MCF 10A (cell line): ENCODE measurements around the gene SNTB2. TPM values are rescaled to one million over a fixed set of nuclear protein-coding genes. Genes with fewer than 3 reads are reported as not detected.
A peak's percentile ranks its signal among the peaks of the same experiment; 100 is the strongest.

Experiments used
- BruUV-seq: library from RNA; stranded (reverse); fragments of 400-500 nt; replicated peaks from 2 replicates; lab custom pipeline; 2021; lab: Mats Ljungman, UMichigan
- CTCF ChIA-PET: fragments of 300-600 bp; sonication (Branson Sonifier 250); formaldehyde crosslinking; extraction: SDS; loops from one replicate; lab custom pipeline; 2021; ENCODE audit warnings: antibody characterized with exemption, inconsistent platforms; lab: Yijun Ruan, JAX
- POLR2A ChIA-PET: fragments of 300-600, 350-650 bp; sonication (Branson Sonifier 250); formaldehyde crosslinking; extraction: SDS; loops from one replicate; lab custom pipeline; 2020; ENCODE audit warnings: antibody characterized with exemption, inconsistent platforms; lab: Yijun Ruan, JAX
- DNase-seq: peaks from one replicate; pipeline ENCODE4 v3.0.0-alpha.2; 2018; ENCODE audit not compliant: unreplicated experiment
- H3K27ac Mint-ChIP-seq: one replicate; pipeline ENCODE4 v1.8.0; 2022; ENCODE audit warnings: mild to moderate bottlenecking, low read depth, mixed read lengths; ENCODE audit not compliant: unreplicated experiment
- H3K27me3 Mint-ChIP-seq: one replicate; pipeline ENCODE4 v1.8.0; 2022; ENCODE audit warnings: mixed read lengths; ENCODE audit not compliant: insufficient read depth, unreplicated experiment
- H3K36me3 Mint-ChIP-seq: one replicate; pipeline ENCODE4 v1.8.0; 2022; ENCODE audit warnings: mild to moderate bottlenecking, moderate library complexity, mixed read lengths; ENCODE audit not compliant: insufficient read depth, unreplicated experiment
- H3K4me1 Mint-ChIP-seq: one replicate; pipeline ENCODE4 v1.8.0; 2022; ENCODE audit warnings: mixed read lengths; ENCODE audit not compliant: insufficient read depth, unreplicated experiment
- H3K4me3 Mint-ChIP-seq: one replicate; pipeline ENCODE4 v1.8.0; 2022; ENCODE audit warnings: mild to moderate bottlenecking, moderate library complexity, mixed read lengths; ENCODE audit not compliant: unreplicated experiment
- H3K9me3 Mint-ChIP-seq: one replicate; pipeline ENCODE4 v1.8.0; 2022; ENCODE audit warnings: mixed read lengths; ENCODE audit not compliant: unreplicated experiment
- CTCF ChIP-seq: fragments of 200-600 bp; IDR thresholded peaks from one replicate; pipeline ENCODE4 v1.8.0; 2022; ENCODE audit warnings: antibody characterized with exemption, mild to moderate bottlenecking; ENCODE audit not compliant: unreplicated experiment
- intact Hi-C: fragments of 100-400 bp; cut with micrococcal nuclease; formaldehyde crosslinking; loops from 2 replicates; pipeline ENCODE4 v1.14.1; 2022
- total RNA-seq: library from RNA; stranded (reverse); gene quantifications from 2 replicates; pipeline ENCODE4 v1.2.3, GENCODE V29; 2022

Gene SNTB2
- total RNA-seq, 1 experiment from 2014 or later = 20.2 TPM

GRCh38 chr16:69187446-69188235 is 677 bp downstream of the SNTB2 start:
- peak overlapping the region; percentile 17 for H3K27ac Mint-ChIP-seq
- intact Hi-C loops = loop anchor here (1.0 kb wide), 3 partner anchors 12 to 100 kb away; no protein-coding TSS in a partner anchor
- no peaks in the 10 kb centered on the region for H3K9me3 Mint-ChIP-seq
- ChIA-PET CTCF (interaction anchor here (0.6 to 3.3 kb wide), 4 partner anchors 21 to 100 kb away, joined by 3 to 16 read pairs (median 6); no protein-coding TSS in a partner anchor), POLR2A (interaction anchor here (0.6 to 5.3 kb wide), 20 partner anchors 8 to 684 kb away, joined by 3 to 87 read pairs (median 5); partner anchors contain the start of genes CHTF8 and UTP4)
- TF ChIP-seq CTCF = no peak
- peaks cover 37% of the 10 kb centered on the region for H3K4me1 Mint-ChIP-seq
- DNase-seq = peak; percentile 47
- H3K36me3 Mint-ChIP-seq = peaks cover 3% of the 10 kb centered on the region
- no peaks in the 10 kb centered on the region for H3K27me3 Mint-ChIP-seq
- no TSS peak for BruUV-seq
- H3K4me3 Mint-ChIP-seq = peak overlapping the region; percentile 79

- no peak for TF ChIP-seq CTCF
- Mint-ChIP-seq H3K27me3 (no peaks in the 10 kb centered on the region), H3K4me3 (peak overlapping the region; percentile 79), H3K4me1 (peaks cover 41% of the 10 kb centered on the region), H3K9me3 (no peaks in the 10 kb centered on the region), H3K36me3 (peaks cover 6% of the 10 kb centered on the region), H3K27ac (peak overlapping the region; percentile 17)
- ChIA-PET POLR2A (interaction anchor here (0.6 to 5.3 kb wide), 16 partner anchors 9 to 685 kb away, joined by 3 to 87 read pairs (median 5); partner anchors contain the start of genes CHTF8 and UTP4), CTCF (interaction anchor here (0.6 to 3.3 kb wide), 5 partner anchors 11 to 213 kb away, joined by 3 to 16 read pairs (median 7); no protein-coding TSS in a partner anchor)
- TSS peak; percentile 40 for BruUV-seq
- intact Hi-C loops = loop anchor here (1.0 kb wide), 1 partner anchor 11 kb away; no protein-coding TSS in a partner anchor
- no peak for DNase-seq
These were observed 1.2 kb downstream of the SNTB2 start for GRCh38 chr16:69188236-69188549.

GRCh38 chr16:69188716-69189115 is 1.8 kb downstream of the SNTB2 start:
- DNase-seq = peak; percentile 36
- BruUV-seq = no TSS peak
- H3K9me3 Mint-ChIP-seq = no peaks in the 10 kb centered on the region
- intact Hi-C loops = loop anchor here (1.0 kb wide), 1 partner anchor 11 kb away; no protein-coding TSS in a partner anchor
- peak overlapping the region; percentile 17 for H3K27ac Mint-ChIP-seq
- no peaks in the 10 kb centered on the region for H3K27me3 Mint-ChIP-seq
- TF ChIP-seq CTCF = no peak
- ChIA-PET CTCF (interaction anchor here (0.6 to 3.3 kb wide), 7 partner anchors 10 to 214 kb away, joined by 3 to 16 read pairs (median 4); partner anchors contain the start of genes CHTF8 and UTP4), POLR2A (interaction anchor here (0.6 to 5.3 kb wide), 20 partner anchors 9 to 283 kb away, joined by 3 to 87 read pairs (median 4); partner anchors contain the start of genes CHTF8 and UTP4)
- peak overlapping the region; percentile 79 for H3K4me3 Mint-ChIP-seq
- peaks cover 39% of the 10 kb centered on the region for H3K4me1 Mint-ChIP-seq
- H3K36me3 Mint-ChIP-seq = peaks cover 6% of the 10 kb centered on the region
